Epithelial cell of esophagus (primary cell): ENCODE data around the gene LRRC53.

ENCODE experiments used
- DNase-seq: peaks from one replicate; pipeline ENCODE4 v3.0.0; 2010; ENCODE audit warnings: low read depth
- H3K4me3 ChIP-seq: 2 replicates; pipeline ENCODE4 v1.5.1; 2011; ENCODE audit warnings: mild to moderate bottlenecking, low read length, control low read depth
- TF ChIP-seq, protein P1 (sequence below): IDR thresholded peaks from 2 replicates; pipeline ENCODE4 v1.5.1; 2011; ENCODE audit warnings: low read depth, mild to moderate bottlenecking, low read length, control low read depth, inconsistent platforms; ENCODE audit not compliant: insufficient read depth; ENCODE audit errors: missing control alignments

Gene LRRC53, protein sequence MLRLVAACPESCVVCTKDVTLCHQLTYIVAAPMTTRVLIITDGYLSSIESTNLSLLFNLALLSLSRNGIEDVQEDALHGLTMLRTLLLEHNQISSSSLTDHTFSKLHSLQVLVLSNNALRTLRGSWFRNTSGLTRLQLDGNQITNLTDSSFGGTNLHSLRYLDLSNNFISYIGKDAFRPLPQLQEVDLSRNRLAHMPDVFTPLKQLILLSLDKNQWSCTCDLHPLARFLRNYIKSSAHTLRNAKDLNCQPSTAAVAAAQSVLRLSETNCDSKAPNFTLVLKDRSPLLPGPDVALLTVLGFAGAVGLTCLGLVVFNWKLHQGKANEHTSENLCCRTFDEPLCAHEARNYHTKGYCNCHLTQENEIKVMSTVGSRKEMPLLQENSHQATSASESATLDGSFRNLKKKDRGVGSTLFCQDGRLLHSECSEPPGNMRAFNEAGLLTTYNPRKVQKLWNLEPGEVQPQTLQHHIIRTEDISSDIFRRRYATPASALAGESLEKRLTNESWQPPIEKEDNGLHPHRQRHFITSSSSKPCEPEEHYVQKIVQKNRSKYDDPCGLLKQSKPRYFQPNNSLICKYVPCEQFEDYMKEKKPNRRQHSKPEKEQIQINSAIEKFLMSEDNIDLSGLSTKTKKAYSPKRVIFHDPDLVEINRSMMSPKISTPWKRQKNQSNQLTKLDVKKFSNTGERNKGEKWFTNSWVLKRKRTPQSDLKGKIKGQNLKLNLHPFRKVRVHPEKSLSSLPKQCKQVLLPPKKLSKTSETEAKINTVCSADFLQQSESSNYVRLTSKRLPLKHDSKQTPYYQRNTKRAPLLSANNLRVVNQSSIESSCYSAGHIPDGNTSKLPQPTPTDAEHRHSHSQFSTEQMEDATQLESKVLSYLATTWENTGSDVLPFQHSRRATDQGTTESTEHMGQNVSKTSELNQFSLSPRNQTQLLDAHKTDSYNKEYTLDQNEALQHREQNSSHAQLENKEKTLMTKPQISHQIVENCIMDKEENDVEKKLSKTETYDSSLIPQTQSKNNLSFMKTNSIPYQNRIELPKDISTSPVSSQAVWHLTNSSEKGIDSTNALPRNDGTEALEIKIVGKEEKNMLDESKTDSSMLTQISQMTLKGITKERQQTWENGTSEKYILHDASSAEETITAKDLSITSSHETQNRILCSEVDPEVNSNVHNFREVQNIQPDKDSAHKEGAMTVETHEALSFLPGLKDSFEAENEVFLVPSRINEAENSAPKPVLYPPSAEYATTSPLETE

DNA sequence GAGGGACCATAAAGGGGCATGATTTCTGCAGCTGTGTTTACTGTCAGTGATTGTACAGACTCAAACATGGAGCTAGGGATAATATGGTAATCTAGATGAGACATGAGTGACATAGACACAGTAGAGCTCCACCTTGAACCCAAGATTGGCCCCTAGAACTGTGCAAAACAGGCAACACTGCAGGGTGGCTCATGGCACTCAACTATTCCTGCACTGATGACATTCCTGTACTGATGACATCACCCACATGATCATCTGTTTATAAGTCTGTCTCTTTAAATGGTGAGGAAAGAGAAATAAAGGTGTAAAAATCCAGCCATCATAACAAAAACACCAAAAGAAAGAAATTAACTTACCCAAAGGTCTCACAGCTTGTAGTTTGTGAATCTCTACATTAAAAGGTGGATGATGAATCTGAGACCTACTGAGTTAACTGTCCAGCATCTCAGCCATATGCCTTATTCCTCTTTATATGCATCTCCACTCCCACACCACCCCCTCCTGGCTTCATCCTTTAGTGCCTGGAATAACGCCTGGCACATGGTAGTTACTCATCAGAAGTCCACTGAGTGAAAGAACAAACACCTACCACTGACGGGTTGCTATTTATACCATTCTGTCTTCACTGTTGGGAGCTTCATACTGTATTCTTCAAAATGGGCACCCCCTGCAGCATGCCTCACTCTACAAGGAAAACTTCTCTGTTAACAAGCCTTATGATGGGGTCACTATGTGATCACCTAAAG is at the start of gene LRRC53:
Gene LRRC53, minus strand, starts transcription at position 442 of the 746 bp plus-strand sequence. CDS start 29,262 bp downstream, outside the sequence.
- H3K4me3 ChIP-seq: no peak within 1 kb of the TSS
- no peak for DNase-seq
- TF ChIP-seq, protein P1, sequence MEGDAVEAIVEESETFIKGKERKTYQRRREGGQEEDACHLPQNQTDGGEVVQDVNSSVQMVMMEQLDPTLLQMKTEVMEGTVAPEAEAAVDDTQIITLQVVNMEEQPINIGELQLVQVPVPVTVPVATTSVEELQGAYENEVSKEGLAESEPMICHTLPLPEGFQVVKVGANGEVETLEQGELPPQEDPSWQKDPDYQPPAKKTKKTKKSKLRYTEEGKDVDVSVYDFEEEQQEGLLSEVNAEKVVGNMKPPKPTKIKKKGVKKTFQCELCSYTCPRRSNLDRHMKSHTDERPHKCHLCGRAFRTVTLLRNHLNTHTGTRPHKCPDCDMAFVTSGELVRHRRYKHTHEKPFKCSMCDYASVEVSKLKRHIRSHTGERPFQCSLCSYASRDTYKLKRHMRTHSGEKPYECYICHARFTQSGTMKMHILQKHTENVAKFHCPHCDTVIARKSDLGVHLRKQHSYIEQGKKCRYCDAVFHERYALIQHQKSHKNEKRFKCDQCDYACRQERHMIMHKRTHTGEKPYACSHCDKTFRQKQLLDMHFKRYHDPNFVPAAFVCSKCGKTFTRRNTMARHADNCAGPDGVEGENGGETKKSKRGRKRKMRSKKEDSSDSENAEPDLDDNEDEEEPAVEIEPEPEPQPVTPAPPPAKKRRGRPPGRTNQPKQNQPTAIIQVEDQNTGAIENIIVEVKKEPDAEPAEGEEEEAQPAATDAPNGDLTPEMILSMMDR: no peak

DNA sequence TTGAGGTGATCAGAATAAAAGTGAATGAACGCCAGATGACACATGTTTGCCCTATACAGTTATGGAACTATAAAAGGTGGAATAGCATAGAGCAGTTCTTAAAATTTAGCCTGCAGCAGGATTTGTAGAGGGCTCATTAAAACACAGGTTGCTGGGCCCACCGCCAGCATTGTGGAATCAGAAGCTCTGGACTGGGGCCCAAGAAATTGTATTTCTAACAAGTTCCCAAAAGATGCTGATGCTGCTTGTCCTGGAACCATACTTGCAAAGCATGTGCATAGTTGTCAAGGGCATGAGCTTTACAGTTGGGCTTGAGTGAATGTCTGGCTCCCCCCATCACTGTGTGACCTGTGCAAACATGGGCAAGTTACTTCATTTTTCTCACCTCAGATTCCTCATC is 37.5 kb upstream of the LRRC53 start:
- H3K4me3 ChIP-seq: no peak overlapping the region
- DNase-seq: no peak
- TF ChIP-seq, protein P1: no peak

DNA sequence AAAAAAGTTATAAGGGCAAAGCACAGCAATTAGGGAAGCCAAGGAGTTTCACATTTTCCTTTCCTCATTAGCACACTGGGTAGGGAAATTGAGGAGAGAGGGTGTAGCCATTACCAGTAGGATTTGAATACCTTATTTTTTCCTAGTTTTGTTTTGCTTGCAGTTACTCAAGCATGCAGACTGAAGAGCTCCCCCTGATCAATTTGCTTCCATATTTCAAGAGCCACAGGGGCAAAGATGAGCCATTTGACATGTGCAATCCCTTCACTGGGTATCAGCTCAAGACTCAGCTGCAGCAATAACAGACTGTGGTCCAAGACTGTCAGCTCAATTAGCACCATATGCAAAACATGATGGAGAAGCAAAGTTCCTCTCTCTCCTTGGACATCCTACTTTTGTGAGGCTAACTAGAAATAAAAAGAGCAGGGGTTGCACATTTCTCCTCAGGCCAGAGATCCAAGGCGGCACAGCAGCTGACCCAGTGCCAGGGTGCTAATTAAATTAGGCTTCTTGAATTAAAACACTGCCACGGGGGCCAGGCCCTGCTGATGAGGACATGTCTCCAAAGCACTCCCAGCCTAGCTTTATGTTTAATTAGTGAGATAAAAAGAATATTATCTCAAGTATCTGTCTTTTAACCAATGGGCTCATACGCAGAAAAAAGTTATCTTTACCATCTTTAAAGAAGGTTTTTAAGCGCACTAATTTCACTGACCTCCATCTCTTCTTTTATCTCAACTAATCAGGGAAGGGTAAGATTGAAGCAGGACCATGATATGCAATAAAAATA is 36.7 kb upstream of the LRRC53 start:
- no peak overlapping the region for H3K4me3 ChIP-seq
- TF ChIP-seq, protein P1: no peak
- no peak for DNase-seq

DNA sequence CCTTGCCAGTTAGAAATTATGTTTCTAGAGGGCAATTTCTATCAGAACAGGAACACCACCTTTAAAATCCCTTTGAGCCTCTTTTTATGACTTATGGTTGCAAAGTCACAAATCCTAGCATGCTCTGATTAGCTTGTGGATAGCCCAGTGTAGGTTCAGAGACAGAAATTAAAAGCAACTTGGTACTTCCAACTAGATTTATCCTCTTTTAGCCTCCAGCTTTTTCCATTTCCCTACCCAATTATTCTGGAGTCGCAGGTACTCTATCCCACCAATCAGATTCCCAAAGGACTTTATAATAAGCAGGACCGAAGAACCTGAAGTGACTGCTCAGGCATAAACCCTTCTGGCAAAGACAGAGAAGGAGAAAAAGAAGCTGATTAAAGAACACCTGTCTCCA is 33.4 kb upstream of the LRRC53 start:
- no peak for DNase-seq
- no peak overlapping the region for H3K4me3 ChIP-seq
- TF ChIP-seq, protein P1: no peak

DNA sequence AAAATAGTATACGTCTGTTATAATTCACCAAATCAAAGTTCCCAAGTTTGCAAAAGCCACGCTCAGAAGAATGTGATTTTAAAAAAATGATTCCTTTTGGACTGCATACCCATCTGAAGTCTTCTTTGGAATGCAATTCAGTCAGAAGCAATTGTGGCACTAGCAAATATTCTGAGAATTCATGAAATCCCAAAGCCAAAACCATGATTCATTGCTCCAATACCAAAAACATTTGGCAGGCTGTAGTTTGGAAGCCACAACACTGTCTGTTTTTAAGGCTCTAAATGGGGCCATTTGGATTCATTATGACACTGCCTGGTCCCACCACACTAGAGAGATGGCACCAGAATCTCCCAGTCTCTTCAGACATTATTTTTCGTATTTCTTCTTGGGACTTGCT is 21.8 kb upstream of the LRRC53 start:
- TF ChIP-seq, protein P1: no peak
- DNase-seq: no peak
- no peak overlapping the region for H3K4me3 ChIP-seq

DNA sequence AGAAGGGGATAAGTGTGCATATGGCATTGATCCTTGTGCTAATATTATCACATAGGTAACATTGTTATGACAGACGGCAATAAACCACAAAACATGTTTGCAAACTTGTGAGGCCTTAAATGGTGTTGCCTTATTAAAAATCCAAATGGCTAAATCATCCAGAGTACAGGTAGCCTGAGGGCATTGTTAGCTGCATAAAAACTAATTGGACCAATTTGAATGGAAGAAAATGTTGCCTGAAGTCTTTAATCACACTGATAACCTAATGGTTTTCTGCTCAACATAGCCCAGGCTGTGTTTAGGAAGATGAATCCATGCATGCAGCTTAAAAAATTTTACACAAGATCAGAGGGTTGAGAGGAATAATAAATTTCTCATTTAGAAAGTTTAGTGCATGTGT is 19.4 kb upstream of the LRRC53 start:
- no peak overlapping the region for H3K4me3 ChIP-seq
- TF ChIP-seq, protein P1: no peak
- DNase-seq: no peak
